SK-N-MC (cell line): ENCODE results near the gene STPG2.

ENCODE experiments used
- EZH2 ChIP-seq: fragments of 200-600 bp; sonication (generic); IDR thresholded peaks from one replicate; pipeline ENCODE4 v1.6.1; 2017; ENCODE audit warnings: antibody characterized with exemption
- FOXP2 ChIP-seq: optimal IDR thresholded peaks from 2 replicates; pipeline ENCODE3; 2011; ENCODE audit warnings: mild to moderate bottlenecking, moderate library complexity; ENCODE audit not compliant: insufficient read depth; ENCODE audit errors: extremely low read length, control extremely low read depth
- POLR2AphosphoS5 ChIP-seq: IDR thresholded peaks from 2 replicates; pipeline ENCODE4 v1.6.1; 2012; ENCODE audit warnings: mild to moderate bottlenecking, low read depth, low read length, borderline replicate concordance

GRCh38 chr4:97587912-97588311, 555.4 kb downstream of the STPG2 start:
- TF ChIP-seq POLR2AphosphoS5 (no peak), EZH2 (no peak), FOXP2 (no peak)
